GM18498 (cell line): ENCODE results near the gene ATG13.

Source experiments
- ATAC-seq: cut with Tn5 transposase; IDR thresholded peaks from one replicate; pipeline ENCODE4 v1.9.1; 2021; ENCODE audit warnings: mild to moderate bottlenecking, moderate library complexity; ENCODE audit not compliant: unreplicated experiment

Gene ATG13

GRCh38 chr11:46674463-46675287 is 57.3 kb downstream of the ATG13 start:
- ATAC-seq, result no peak

GRCh38 chr11:46675288-46675851 is 58.0 kb downstream of the ATG13 start:
- ATAC-seq, result no peak

- ATAC-seq, result no peak
Measured at GRCh38 chr11:46675949-46676348, 58.6 kb downstream of the ATG13 start.

- no peak for ATAC-seq
Measured at GRCh38 chr11:46676436-46677158, 59.2 kb downstream of the ATG13 start.

GRCh38 chr11:46677169-46677568 is 59.8 kb downstream of the ATG13 start:
- ATAC-seq, result no peak

- no peak for ATAC-seq
Measured at GRCh38 chr11:46677991-46678740, 60.8 kb downstream of the ATG13 start.

GRCh38 chr11:46678741-46679130 is 61.4 kb downstream of the ATG13 start:
- no peak for ATAC-seq

GRCh38 chr11:46679241-46680163 is 62.1 kb downstream of the ATG13 start:
- ATAC-seq, result no peak

GRCh38 chr11:46680164-46680760 is 62.9 kb downstream of the ATG13 start:
- ATAC-seq, result no peak

GRCh38 chr11:46680815-46681214 is 63.5 kb downstream of the ATG13 start:
- ATAC-seq, result no peak

- no peak for ATAC-seq
Measured at GRCh38 chr11:46681814-46682213, 64.5 kb downstream of the ATG13 start.

- no peak for ATAC-seq
Measured at GRCh38 chr11:46682773-46683752, 65.7 kb downstream of the ATG13 start.

GRCh38 chr11:46684367-46684766 is 67.0 kb downstream of the ATG13 start:
- ATAC-seq, result no peak

- no peak for ATAC-seq
Measured at GRCh38 chr11:46686886-46687795, 69.8 kb downstream of the ATG13 start.

- ATAC-seq, result no peak
Measured at GRCh38 chr11:46690702-46691101, 73.3 kb downstream of the ATG13 start.

GRCh38 chr11:46692450-46692849 is 75.1 kb downstream of the ATG13 start:
- ATAC-seq, result no peak

GRCh38 chr11:46693597-46694012 is 76.3 kb downstream of the ATG13 start:
- ATAC-seq, result no peak

GRCh38 chr11:46694072-46694471 is 76.7 kb downstream of the ATG13 start:
- ATAC-seq, result no peak
